Measurements from ENCODE around the gene CKAP2L. TPM values are rescaled to one million over a fixed set of nuclear protein-coding genes. Genes with fewer than 3 reads are reported as not detected.

The CKAP2L gene
- total and polyA plus RNA-seq, 9 of the 15 experiments (the other 6 are each of a cell fraction or from before 2014, with no cell fraction given), result 10.4 to 21.9 (median 14.2) TPM

DNA sequence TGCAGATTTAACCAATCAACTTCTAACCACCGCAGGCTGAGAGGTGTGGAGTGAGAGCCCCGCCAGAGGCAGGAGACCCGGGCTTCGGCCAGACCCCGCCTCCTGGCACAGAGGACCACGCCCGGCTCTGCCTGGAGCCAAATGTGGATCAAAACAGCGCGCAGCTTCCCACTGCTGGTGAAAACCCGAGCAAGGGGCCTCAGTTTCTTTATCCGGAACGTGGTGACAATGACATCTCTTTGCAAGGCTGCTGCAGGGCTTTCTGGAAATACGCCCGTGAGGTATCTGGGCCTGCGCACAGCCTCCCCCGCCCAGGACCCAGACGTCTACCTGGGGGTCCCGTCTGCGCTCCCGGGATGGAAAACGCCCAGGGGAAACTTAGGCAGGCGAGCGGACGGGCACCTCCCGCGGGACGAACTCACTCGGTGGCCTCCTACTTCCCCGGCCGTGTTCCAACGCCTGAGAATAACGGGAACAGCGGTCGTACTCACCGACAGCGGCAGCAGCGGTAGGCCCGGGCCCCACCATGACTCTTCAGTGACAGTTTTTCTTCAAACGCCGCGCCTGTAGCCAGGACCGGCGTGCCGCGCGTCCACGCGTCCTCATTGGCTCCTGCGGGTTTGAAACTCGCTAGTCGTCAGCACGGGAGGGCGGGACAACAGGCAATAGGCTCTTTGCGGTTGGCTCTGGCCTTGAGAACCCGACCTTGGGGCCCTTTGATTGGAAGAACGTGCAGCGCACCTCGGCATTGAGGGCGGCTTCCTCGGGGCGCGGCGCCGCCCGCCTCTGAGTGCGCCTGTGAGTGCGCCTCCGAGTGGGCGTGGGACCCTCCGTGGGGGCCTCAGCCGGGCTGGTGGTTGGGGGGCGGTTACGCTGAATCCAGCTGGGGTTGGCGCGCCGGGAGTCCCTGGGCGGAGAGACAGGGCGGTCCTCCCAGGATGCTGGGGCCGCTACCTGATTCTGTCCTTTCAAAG lies at the start of gene CKAP2L (continued):
- TF ChIP-seq, protein P1, sequence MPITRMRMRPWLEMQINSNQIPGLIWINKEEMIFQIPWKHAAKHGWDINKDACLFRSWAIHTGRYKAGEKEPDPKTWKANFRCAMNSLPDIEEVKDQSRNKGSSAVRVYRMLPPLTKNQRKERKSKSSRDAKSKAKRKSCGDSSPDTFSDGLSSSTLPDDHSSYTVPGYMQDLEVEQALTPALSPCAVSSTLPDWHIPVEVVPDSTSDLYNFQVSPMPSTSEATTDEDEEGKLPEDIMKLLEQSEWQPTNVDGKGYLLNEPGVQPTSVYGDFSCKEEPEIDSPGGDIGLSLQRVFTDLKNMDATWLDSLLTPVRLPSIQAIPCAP (CRISPR knock-in tag; IDR thresholded peaks at IDR 0.05; ENCODE audit: borderline replicate concordance), result 0 out of 2 replicates have a peak, but pooled peaks have one; percentile 24
- TF ChIP-seq, protein P2, sequence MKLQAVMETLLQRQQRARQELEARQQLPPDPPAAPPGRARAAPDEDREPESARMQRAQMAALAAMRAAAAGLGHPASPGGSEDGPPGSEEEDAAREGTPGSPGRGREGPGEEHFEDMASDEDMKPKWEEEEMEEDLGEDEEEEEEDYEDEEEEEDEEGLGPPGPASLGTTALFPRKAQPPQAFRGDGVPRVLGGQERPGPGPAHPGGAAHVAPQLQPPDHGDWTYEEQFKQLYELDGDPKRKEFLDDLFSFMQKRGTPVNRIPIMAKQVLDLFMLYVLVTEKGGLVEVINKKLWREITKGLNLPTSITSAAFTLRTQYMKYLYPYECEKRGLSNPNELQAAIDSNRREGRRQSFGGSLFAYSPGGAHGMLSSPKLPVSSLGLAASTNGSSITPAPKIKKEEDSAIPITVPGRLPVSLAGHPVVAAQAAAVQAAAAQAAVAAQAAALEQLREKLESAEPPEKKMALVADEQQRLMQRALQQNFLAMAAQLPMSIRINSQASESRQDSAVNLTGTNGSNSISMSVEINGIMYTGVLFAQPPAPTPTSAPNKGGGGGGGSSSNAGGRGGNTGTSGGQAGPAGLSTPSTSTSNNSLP (IDR thresholded peaks at IDR 0.05; ENCODE audit: borderline replicate concordance, low read depth, low read length), result peak; percentile 3; the same call in 1 of the 2 replicates
- TF ChIP-seq ZNF436 (CRISPR knock-in tag; IDR thresholded peaks at IDR 0.05), result no peak
- peak; percentile 84 for TF ChIP-seq LCOR (CRISPR knock-in tag; IDR thresholded peaks at IDR 0.05)
- peak; percentile 48; the same call in 1 of the 2 replicates for TF ChIP-seq ZZZ3 (IDR thresholded peaks at IDR 0.05)
- TF ChIP-seq MTA3 (IDR thresholded peaks at IDR 0.05; ENCODE audit: borderline replicate concordance), result peak; percentile 56; the same call in 1 of the 2 replicates
- TF ChIP-seq SRF (CRISPR knock-in tag; IDR thresholded peaks at IDR 0.05), result 0 out of 4 replicates have a peak, but pooled peaks of 1 of the 2 experiments have one; percentile 11
- TF ChIP-seq, protein P3, sequence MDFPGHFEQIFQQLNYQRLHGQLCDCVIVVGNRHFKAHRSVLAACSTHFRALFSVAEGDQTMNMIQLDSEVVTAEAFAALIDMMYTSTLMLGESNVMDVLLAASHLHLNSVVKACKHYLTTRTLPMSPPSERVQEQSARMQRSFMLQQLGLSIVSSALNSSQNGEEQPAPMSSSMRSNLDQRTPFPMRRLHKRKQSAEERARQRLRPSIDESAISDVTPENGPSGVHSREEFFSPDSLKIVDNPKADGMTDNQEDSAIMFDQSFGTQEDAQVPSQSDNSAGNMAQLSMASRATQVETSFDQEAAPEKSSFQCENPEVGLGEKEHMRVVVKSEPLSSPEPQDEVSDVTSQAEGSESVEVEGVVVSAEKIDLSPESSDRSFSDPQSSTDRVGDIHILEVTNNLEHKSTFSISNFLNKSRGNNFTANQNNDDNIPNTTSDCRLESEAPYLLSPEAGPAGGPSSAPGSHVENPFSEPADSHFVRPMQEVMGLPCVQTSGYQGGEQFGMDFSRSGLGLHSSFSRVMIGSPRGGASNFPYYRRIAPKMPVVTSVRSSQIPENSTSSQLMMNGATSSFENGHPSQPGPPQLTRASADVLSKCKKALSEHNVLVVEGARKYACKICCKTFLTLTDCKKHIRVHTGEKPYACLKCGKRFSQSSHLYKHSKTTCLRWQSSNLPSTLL (IDR thresholded peaks at IDR 0.05), result no peak
- 0 out of 2 replicates have a peak, but pooled peaks have one; percentile 5 for TF ChIP-seq RB1 (IDR thresholded peaks at IDR 0.05; ENCODE audit: low read depth)
- TF ChIP-seq ASH1L (IDR thresholded peaks at IDR 0.05; ENCODE audit: borderline replicate concordance, low read depth, partially characterized antibody), result peak; percentile 88
- TF ChIP-seq SPI1 (IDR thresholded peaks at IDR 0.05; ENCODE audit: borderline replicate concordance, low read depth, low read length), result no peak
- TF ChIP-seq, protein P4, sequence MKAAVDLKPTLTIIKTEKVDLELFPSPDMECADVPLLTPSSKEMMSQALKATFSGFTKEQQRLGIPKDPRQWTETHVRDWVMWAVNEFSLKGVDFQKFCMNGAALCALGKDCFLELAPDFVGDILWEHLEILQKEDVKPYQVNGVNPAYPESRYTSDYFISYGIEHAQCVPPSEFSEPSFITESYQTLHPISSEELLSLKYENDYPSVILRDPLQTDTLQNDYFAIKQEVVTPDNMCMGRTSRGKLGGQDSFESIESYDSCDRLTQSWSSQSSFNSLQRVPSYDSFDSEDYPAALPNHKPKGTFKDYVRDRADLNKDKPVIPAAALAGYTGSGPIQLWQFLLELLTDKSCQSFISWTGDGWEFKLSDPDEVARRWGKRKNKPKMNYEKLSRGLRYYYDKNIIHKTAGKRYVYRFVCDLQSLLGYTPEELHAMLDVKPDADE (conservative IDR thresholded peaks at IDR 0.05; ENCODE audit: control insufficient read depth, low read depth, low read length), result peak; percentile 70
- no peak for TF ChIP-seq ZNF3 (CRISPR knock-in tag; IDR thresholded peaks at IDR 0.05)
- peak; percentile 100 for TF ChIP-seq SAP30 (IDR thresholded peaks at IDR 0.05; ENCODE audit: borderline replicate concordance, insufficient read depth, low read depth, low read length, poor library complexity, severe bottlenecking)
- peak; percentile 68; the same call in 1 of the 2 replicates for TF ChIP-seq ATF7 (IDR thresholded peaks at IDR 0.05)
- TF ChIP-seq ZNF778 (CRISPR knock-in tag; IDR thresholded peaks at IDR 0.05), result no peak
